Keratinocyte (primary cell): Measurements from ENCODE around the gene UGT1A10. TPM values are rescaled to one million over a fixed set of nuclear protein-coding genes. Genes with fewer than 3 reads are reported as not detected.

Experiments
- DNase-seq: peaks from one replicate; pipeline ENCODE4 v3.0.0-alpha.2; 2011; ENCODE audit warnings: low read depth, missing footprints, low spot score
- FAIRE-seq: peaks from 2 replicates; lab custom pipeline; 2011; peaks lifted over from hg19 to GRCh38; lab: Jason Lieb, UNC
- H2AFZ ChIP-seq: 2 replicates; pipeline ENCODE4 v1.6.0; 2012; ENCODE audit warnings: low read length, control low read depth, inconsistent platforms; ENCODE audit not compliant: control insufficient read depth
- H3K27ac ChIP-seq: 2 replicates; pipeline ENCODE4 v1.5.1; 2011; ENCODE audit warnings: low read length; ENCODE audit not compliant: control insufficient read depth, insufficient read depth
- H3K27me3 ChIP-seq: 3 replicates; pipeline ENCODE4 v1.6.0; 2011; ENCODE audit warnings: low read length; ENCODE audit not compliant: control insufficient read depth, insufficient read depth; ENCODE audit errors: extremely low read depth
- H3K36me3 ChIP-seq, 2 experiments: 2 replicates in 1 of 2; 3 replicates in 1 of 2; pipeline ENCODE4 v1.5.1; 2011; ENCODE audit warnings: low read length in 2 of 2, mild to moderate bottlenecking in 1 of 2; ENCODE audit not compliant: control insufficient read depth in 2 of 2, insufficient read depth in 2 of 2; ENCODE audit errors: extremely low read depth in 1 of 2
- H3K4me1 ChIP-seq: 3 replicates; pipeline ENCODE4 v1.5.1; 2011; ENCODE audit warnings: low read length; ENCODE audit not compliant: control insufficient read depth, insufficient read depth; ENCODE audit errors: extremely low read depth
- H3K4me2 ChIP-seq: 3 replicates; pipeline ENCODE4 v1.6.0; 2011; ENCODE audit warnings: low read depth, low read length; ENCODE audit not compliant: control insufficient read depth, insufficient read depth; ENCODE audit errors: extremely low read depth
- H3K4me3 ChIP-seq, 3 experiments: fragments of 200-600 bp in 1 of 3; sonication (generic) in 1 of 3; 2 replicates in 2 of 3; 3 replicates in 1 of 3; pipeline ENCODE4 v1.5.1; 2011 to 2016; ENCODE audit warnings: low read length in 3 of 3, mild to moderate bottlenecking in 3 of 3, control low read depth in 2 of 3, inconsistent platforms in 1 of 3, low read depth in 1 of 3, mixed read lengths in 1 of 3, mixed run types in 1 of 3, moderate library complexity in 1 of 3; ENCODE audit not compliant: control insufficient read depth in 2 of 3, insufficient read depth in 2 of 3; ENCODE audit errors: extremely low read depth in 1 of 3
- H3K79me2 ChIP-seq: 2 replicates; pipeline ENCODE4 v1.6.0; 2012; ENCODE audit warnings: low read length; ENCODE audit not compliant: control insufficient read depth, insufficient read depth
- H3K9ac ChIP-seq: 3 replicates; pipeline ENCODE4 v1.6.0; 2011; ENCODE audit warnings: low read length; ENCODE audit not compliant: control insufficient read depth, insufficient read depth; ENCODE audit errors: extremely low read depth
- H3K9me1 ChIP-seq: 3 replicates; pipeline ENCODE4 v1.6.0; 2011; ENCODE audit warnings: low read length; ENCODE audit not compliant: control insufficient read depth, insufficient read depth; ENCODE audit errors: extremely low read depth
- H3K9me3 ChIP-seq: 2 replicates; pipeline ENCODE4 v1.5.1; 2012; ENCODE audit warnings: low read depth, low read length; ENCODE audit not compliant: control insufficient read depth
- H4K20me1 ChIP-seq: 3 replicates; pipeline ENCODE4 v1.6.0; 2011; ENCODE audit warnings: low read length; ENCODE audit not compliant: control insufficient read depth, insufficient read depth; ENCODE audit errors: extremely low read depth
- EZH2 ChIP-seq: IDR thresholded peaks from one replicate; pipeline ENCODE4 v1.6.1; 2012; ENCODE audit warnings: inconsistent platforms, mild to moderate bottlenecking, low read length, moderate library complexity
- dilution Hi-C: fragments of 300-500 bp; cut with MboI; formaldehyde crosslinking; loops from one replicate; pipeline ENCODE4 v1.7.0; 2020; ENCODE audit warnings: low sequenced_read_pairs; ENCODE audit not compliant: extremely low pct_ligation_motif_present
- polyA plus RNA-seq, 5 experiments: library from polyadenylated mRNA; depleted of rRNA in 3 of 5; stranded (reverse) in 3 of 5; stranded (forward) in 1 of 5; unstranded in 1 of 5; fragments of >200 nt; gene quantifications; 1 replicate in 1 of 5; 2 replicates in 3 of 5; 3 replicates in 1 of 5; pipeline versions ENCODE4 v1.2.1 to v1.2.3, GENCODE V29; 2011 to 2012; ENCODE audit warnings: missing spikeins in 2 of 5, low read depth in 1 of 5, low replicate concordance in 1 of 5

The UGT1A10 gene
- polyA plus RNA-seq, 1 donor (not counting 4 experiments of a cell fraction or from before 2014, with no cell fraction given), result 2.0 TPM

- Histone ChIP-seq H3K9me1 (no peaks in the 10 kb centered on the region), H3K9ac (no peak overlapping the region), H3K27ac (no peak overlapping the region), H3K4me2 (no peak overlapping the region), H3K9me3 (no peaks in the 10 kb centered on the region), H3K4me1 (no peaks in the 10 kb centered on the region), H2AFZ (no peak overlapping the region), H3K27me3 (peaks cover 5% of the 10 kb centered on the region), H3K79me2 (no peaks in the 10 kb centered on the region), H3K4me3 (no peak overlapping the region), H4K20me1 (no peaks in the 10 kb centered on the region), H3K36me3 (no peaks in the 10 kb centered on the region)
- dilution Hi-C loops, result no loop called here
- DNase-seq, result no peak
- no peak for FAIRE-seq
- no peak for TF ChIP-seq EZH2
Measured at GRCh38 chr2:233822101-233822771, 186.0 kb downstream of the UGT1A10 start.

Other genes with a start within 250 kb of the UGT1A10 start
- gene USP40, start 69.7 kb upstream of the UGT1A10 start, polyA plus RNA-seq, result 30.6 to 44.1 TPM (median 37.3 TPM) in 3 replicates
- gene UGT1A8, start 18.8 kb upstream of the UGT1A10 start, polyA plus RNA-seq, result 0.41 to 0.64 TPM (median 0.63 TPM) in 3 replicates
- gene UGT1A9, start 35.5 kb downstream of the UGT1A10 start, polyA plus RNA-seq, result not detected in 3 replicates
- 0.19 to 1.2 TPM (median 0.87 TPM) in 3 replicates for gene UGT1A7, start 45.5 kb downstream of the UGT1A10 start, polyA plus RNA-seq
- gene UGT1A6, start 56.4 kb downstream of the UGT1A10 start, polyA plus RNA-seq, result 133 to 154 TPM (median 152 TPM) in 3 replicates
- 0.51 to 2.2 TPM (median 1.3 TPM) in 3 replicates for gene UGT1A5, start 76.5 kb downstream of the UGT1A10 start, polyA plus RNA-seq
- gene UGT1A4, start 82.3 kb downstream of the UGT1A10 start, polyA plus RNA-seq, result 0.77 to 2.4 TPM (median 2.0 TPM) in 3 replicates
- gene UGT1A3, start 92.6 kb downstream of the UGT1A10 start, polyA plus RNA-seq, result 0.63 to 3.2 TPM (median 1.8 TPM) in 3 replicates
- gene UGT1A1, start 123.8 kb downstream of the UGT1A10 start, polyA plus RNA-seq, result 1.7 to 3.0 TPM (median 2.7 TPM) in 3 replicates
- gene MROH2A, start 141.9 kb downstream of the UGT1A10 start, polyA plus RNA-seq, result 0.17 to 0.37 TPM (median 0.33 TPM) in 3 replicates
- gene HJURP, start 218.1 kb downstream of the UGT1A10 start, polyA plus RNA-seq, result 4.9 to 20.2 TPM (median 14.6 TPM) in 3 replicates